Panc1 (cell line): ENCODE data around the gene DTX3L.

ENCODE experiments used
- POLR2AphosphoS5 ChIP-seq: IDR thresholded peaks from 2 replicates; pipeline ENCODE4 v1.6.1; 2012; ENCODE audit warnings: mild to moderate bottlenecking, low read depth, low read length, moderate library complexity
- SIN3A ChIP-seq: IDR thresholded peaks from 2 replicates; pipeline ENCODE4 v1.6.1; 2012; ENCODE audit warnings: low read depth, mild to moderate bottlenecking, low read length, moderate library complexity, borderline replicate concordance; ENCODE audit not compliant: insufficient read depth
- TF ChIP-seq, protein P1 (sequence below): fragments of 450-650 bp; IDR thresholded peaks from 2 replicates; pipeline ENCODE4 v1.5.1; 2017; ENCODE audit warnings: mild to moderate bottlenecking

DNA sequence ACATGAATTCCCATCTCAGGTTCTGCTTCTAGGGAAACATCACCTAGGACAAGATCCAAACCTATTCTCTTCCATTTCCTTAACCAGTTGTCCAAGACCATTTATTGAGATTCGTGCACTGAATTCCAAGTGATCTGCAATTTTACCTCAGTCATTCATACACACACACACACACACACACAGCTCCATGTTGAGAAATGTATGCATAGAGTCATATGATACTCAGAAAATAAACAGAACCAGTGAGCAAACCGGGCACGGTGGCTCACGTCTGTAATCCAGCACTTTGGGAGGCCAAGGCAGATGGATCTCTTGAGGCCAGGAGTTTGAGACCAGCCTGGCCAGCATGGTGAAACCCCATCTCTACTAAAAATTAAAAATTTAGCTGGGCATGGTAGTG lies 43.3 kb upstream of the DTX3L start:
- TF ChIP-seq SIN3A (no peak), POLR2AphosphoS5 (no peak)
- TF ChIP-seq, protein P1, sequence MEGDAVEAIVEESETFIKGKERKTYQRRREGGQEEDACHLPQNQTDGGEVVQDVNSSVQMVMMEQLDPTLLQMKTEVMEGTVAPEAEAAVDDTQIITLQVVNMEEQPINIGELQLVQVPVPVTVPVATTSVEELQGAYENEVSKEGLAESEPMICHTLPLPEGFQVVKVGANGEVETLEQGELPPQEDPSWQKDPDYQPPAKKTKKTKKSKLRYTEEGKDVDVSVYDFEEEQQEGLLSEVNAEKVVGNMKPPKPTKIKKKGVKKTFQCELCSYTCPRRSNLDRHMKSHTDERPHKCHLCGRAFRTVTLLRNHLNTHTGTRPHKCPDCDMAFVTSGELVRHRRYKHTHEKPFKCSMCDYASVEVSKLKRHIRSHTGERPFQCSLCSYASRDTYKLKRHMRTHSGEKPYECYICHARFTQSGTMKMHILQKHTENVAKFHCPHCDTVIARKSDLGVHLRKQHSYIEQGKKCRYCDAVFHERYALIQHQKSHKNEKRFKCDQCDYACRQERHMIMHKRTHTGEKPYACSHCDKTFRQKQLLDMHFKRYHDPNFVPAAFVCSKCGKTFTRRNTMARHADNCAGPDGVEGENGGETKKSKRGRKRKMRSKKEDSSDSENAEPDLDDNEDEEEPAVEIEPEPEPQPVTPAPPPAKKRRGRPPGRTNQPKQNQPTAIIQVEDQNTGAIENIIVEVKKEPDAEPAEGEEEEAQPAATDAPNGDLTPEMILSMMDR, result no peak
